ENCODE data around the gene CGNL1.

The CGNL1 gene

DNA sequence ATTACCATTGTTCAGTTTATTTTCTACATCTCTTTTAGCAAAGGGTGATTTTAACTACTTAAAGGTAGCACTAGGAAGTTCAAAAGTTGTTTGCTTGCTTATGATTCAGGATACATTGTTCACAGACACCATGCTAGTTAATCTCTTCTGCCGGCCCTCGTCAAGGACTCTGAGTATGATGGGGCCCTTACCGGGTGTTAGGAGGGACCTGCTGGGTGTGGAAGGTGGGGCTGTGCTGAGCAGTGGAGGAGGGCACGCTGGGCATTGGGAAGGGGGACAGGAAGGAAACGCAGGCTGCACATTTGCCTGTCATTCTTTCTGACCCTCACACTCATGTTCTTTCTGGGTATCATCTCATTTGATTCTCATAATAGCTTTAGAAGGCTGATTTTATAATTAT is 150.3 kb downstream of the CGNL1 start:
- TF ChIP-seq, protein P1, sequence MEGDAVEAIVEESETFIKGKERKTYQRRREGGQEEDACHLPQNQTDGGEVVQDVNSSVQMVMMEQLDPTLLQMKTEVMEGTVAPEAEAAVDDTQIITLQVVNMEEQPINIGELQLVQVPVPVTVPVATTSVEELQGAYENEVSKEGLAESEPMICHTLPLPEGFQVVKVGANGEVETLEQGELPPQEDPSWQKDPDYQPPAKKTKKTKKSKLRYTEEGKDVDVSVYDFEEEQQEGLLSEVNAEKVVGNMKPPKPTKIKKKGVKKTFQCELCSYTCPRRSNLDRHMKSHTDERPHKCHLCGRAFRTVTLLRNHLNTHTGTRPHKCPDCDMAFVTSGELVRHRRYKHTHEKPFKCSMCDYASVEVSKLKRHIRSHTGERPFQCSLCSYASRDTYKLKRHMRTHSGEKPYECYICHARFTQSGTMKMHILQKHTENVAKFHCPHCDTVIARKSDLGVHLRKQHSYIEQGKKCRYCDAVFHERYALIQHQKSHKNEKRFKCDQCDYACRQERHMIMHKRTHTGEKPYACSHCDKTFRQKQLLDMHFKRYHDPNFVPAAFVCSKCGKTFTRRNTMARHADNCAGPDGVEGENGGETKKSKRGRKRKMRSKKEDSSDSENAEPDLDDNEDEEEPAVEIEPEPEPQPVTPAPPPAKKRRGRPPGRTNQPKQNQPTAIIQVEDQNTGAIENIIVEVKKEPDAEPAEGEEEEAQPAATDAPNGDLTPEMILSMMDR (IDR thresholded peaks at IDR 0.05; ENCODE audit: low read depth, low read length): no peak
- H3K4me3 ChIP-seq (ENCODE audit: low read depth, low read length): no peak overlapping the region

DNA sequence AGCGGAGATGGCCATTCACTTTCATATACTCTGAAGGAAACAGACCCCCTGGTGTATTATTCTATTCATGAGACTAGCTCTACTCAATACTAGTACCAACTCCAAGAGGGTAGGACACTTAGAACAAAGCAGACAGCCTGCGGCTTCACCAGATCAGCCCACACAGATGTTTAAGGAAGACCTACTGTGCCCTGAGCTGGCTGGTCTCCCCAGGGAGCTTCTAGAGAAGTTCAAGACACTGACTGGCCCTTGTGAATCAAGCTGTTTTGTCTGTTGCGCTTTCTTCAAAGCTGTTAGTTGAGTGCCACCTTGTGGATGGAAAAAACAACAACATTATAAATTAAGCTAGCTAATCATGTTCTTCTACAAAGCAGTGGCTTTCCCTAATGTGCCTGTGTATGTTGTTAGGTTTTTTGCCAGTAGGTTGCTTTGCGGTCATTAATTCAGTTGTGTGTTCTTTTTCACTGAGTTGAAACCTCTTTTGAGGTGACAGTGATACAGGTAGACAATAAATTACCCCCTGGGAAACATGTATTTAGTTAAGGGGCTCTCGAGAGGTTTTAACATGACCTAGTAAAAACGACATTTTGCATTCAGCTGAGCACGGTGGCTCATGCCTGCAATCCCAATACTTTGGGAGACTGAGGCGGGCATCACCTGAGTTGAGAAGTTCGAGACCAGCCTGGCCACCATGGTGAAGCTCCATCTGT is 151.2 kb downstream of the CGNL1 start:
- no peak overlapping the region for H3K4me3 ChIP-seq (ENCODE audit: low read depth, low read length)
- TF ChIP-seq, protein P1 (IDR thresholded peaks at IDR 0.05; ENCODE audit: low read depth, low read length): no peak; the same call in 1 of the 2 replicates

DNA sequence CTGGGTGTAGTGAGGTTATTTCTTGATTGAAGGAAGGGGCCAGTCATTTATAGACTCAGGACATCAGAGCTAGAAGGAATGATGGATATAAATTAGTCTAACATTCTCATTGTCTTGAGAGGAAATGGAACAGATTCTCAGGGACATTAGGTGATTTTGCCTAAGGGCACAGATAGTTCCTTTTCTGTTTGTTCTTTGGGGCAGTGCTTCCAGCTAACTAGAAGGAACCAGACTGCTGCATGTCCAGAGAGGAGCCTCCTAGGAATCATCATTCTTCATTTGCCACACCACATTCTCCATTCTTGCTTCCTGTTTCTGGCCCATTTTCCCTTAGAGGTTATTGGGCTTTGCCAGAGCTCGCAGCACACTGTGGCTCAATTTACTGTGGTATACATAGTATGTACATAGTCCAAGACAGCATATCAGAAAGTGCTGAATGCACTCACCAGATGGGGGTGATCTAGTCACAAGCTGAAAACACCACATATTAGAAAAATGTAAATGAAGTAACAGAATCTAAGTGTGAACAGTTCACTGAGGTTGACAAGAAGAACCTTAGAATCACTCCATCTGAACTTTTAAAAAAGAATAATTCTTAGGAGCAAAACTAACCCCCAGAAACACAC is 152.7 kb downstream of the CGNL1 start:
- TF ChIP-seq, protein P1 (IDR thresholded peaks at IDR 0.05; ENCODE audit: low read depth, low read length): no peak
- H3K4me3 ChIP-seq (ENCODE audit: low read depth, low read length): no peak overlapping the region

DNA sequence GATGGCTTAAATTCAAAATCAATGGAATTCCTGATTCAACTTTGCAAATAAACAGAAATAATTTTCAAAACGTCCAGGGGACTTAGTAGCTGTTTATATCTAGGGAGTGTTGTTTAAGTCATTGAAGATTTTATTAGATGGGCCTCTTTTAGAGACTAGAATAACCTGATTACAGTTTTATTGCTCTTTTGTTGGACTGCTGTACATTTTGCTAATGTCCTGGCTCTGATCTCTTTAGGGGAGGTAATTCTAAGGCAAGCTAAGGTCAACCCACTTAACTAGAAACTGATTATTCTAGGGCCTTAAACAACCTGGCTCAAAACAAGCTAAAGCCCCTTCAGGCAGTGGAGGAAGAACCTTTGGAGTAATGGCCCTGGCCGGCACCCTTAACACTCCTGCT is 153.4 kb downstream of the CGNL1 start:
- TF ChIP-seq, protein P1 (IDR thresholded peaks at IDR 0.05; ENCODE audit: low read depth, low read length): no peak
- no peak overlapping the region for H3K4me3 ChIP-seq (ENCODE audit: low read depth, low read length)

DNA sequence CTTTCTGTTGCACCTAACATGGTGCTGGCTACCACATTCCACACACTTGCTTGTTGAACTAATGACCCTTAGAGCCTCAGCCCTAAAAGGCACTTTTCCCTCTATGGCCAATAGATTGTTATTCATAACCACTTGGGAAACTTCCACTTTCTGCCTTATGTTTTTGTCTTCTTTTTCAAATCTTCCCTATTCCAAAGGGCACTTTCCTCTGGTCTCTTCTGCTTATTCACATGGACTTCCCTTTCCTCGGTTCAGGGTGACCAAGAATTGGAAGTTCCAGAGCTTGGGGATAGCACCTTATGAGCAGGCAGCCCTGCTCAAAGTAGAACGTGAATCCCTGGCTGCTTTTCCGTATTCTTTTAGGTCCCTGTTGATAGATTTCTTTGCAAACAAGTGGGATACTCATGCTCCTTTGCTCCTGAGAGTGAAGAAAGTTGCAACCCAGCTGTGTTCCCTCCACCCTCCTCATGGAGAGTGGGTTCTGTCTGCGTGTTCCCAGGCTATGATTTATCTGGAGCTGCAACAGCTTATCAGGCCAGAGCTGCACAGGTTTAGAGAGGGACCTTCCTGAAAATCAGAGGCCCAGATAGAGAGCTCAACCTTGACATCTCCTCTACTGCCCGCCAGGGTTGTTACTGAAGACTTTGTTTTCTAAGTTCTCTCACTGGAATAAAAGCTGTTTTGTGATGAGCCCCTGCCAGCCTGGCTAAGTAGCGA is 156.6 kb downstream of the CGNL1 start:
- TF ChIP-seq, protein P1 (IDR thresholded peaks at IDR 0.05; ENCODE audit: low read depth, low read length): no peak
- H3K4me3 ChIP-seq (ENCODE audit: low read depth, low read length): no peak overlapping the region

DNA sequence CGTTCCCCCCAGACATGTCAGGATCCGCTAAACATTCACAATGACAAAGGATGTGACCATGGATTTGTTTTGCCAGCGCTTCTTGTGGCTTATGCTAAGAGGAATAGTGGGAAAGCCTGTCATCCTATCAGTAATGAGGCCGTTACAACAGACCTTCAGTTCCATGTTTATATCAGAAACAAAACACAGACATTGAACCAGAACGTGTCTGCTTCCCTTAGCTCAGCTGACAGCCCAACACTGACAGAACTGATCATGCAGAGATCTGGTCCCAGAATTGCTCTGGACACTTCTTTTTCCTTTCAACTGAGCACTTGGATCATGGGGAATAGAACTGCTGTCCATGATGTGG is 157.1 kb downstream of the CGNL1 start:
- TF ChIP-seq, protein P1 (IDR thresholded peaks at IDR 0.05; ENCODE audit: low read depth, low read length): no peak
- H3K4me3 ChIP-seq (ENCODE audit: low read depth, low read length): no peak overlapping the region

DNA sequence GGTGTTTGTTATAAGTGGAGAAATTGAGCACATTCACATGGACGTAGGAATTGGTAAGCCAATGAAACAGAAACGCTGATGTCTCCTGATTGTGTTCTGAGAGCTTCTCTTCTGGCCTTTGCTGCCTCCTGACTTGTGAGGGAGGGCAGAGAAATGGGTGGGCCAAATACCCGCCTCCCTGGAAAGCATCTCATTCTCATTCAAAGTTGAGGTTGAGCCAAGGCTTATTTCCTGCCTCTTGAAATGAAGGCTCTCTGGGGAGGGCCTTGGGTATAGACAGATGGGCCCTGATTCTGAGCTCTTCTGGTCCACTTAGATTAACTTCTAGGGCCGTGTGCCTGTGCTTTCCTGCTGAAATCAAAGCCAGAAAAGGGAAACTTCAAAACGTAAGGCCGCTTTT is 158.0 kb downstream of the CGNL1 start:
- TF ChIP-seq, protein P1 (IDR thresholded peaks at IDR 0.05; ENCODE audit: low read depth, low read length): no peak
- no peak overlapping the region for H3K4me3 ChIP-seq (ENCODE audit: low read depth, low read length)
